A549 (cell line): ENCODE data around the gene ATP6V1G3. TPM values are rescaled to one million over a fixed set of nuclear protein-coding genes. Genes with fewer than 3 reads are reported as not detected.
A peak's percentile ranks its signal among the peaks of the same experiment; 100 is the strongest.

Experiments
- ATAC-seq, 2 experiments: fragments of 200-7000 bp in 1 of 2; fragments of >200 bp in 1 of 2; cut with Nextera tagmentation in 1 of 2; cut with Tn5 transposase in 1 of 2; 3 replicates each; pipeline versions ENCODE4 v1.8.0 to v1.9.1; 2018 to 2020; ENCODE audit warnings: mild to moderate bottlenecking in 1 of 2, moderate library complexity in 1 of 2
- CTCF ChIA-PET: fragments of 300-600 bp; sonication (Branson Sonifier 250); formaldehyde crosslinking; extraction: SDS; loops from one replicate; lab custom pipeline; 2021; ENCODE audit warnings: antibody characterized with exemption, inconsistent platforms; lab: Yijun Ruan, JAX
- POLR2A ChIA-PET: fragments of 350-600 bp; formaldehyde crosslinking; extraction: SDS; loops from one replicate; lab custom pipeline; 2021; ENCODE audit warnings: antibody characterized with exemption, inconsistent platforms; lab: Yijun Ruan, JAX
- DNase-seq, 2 experiments: peaks; one replicate each; pipeline versions ENCODE4 v3.0.0 to v3.0.0-alpha.2; 2011 to 2016; ENCODE audit warnings: low read depth in 1 of 2, low spot score in 1 of 2
- FAIRE-seq: peaks from 2 replicates; lab custom pipeline; 2011; peaks lifted over from hg19 to GRCh38; lab: Jason Lieb, UNC
- H3K27ac ChIP-seq, 2 experiments: fragments of >200 bp; sonication (Bioruptor Twin); formaldehyde crosslinking; 3 replicates each; pipeline ENCODE4 v1.5.1; 2016 to 2017
- H3K4me1 ChIP-seq: fragments of >200 bp; sonication (Bioruptor Twin); formaldehyde crosslinking; 3 replicates; pipeline ENCODE4 v1.6.1; 2016
- H3K4me2 ChIP-seq: fragments of >200 bp; sonication (Bioruptor Twin); formaldehyde crosslinking; 3 replicates; pipeline ENCODE4 v1.6.1; 2016
- H3K4me3 ChIP-seq: fragments of >200 bp; sonication (Bioruptor Twin); formaldehyde crosslinking; 3 replicates; pipeline ENCODE4 v1.5.1; 2016
- H3K9me3 ChIP-seq: fragments of >200 bp; sonication (Bioruptor Twin); formaldehyde crosslinking; 3 replicates; pipeline ENCODE4 v1.6.1; 2016
- ATOH8 ChIP-seq: fragments of 250-450 bp; sonication (Bioruptor Pico); IDR thresholded peaks from 2 replicates; pipeline ENCODE4 v1.5.0; 2020; ENCODE audit warnings: low read depth, mild to moderate bottlenecking, moderate library complexity
- CHD2 ChIP-seq: fragments of 150-350 bp; IDR thresholded peaks from 2 replicates; pipeline ENCODE4 v1.6.1; 2014; ENCODE audit warnings: low read length; ENCODE audit not compliant: partially characterized antibody
- EP300 ChIP-seq, 2 experiments: fragments of >200 bp; sonication (Bioruptor Twin); formaldehyde crosslinking; IDR thresholded peaks; 2 replicates in 1 of 2; 3 replicates in 1 of 2; pipeline ENCODE4 v1.6.1; 2016 to 2017
- FOSB ChIP-seq: fragments of 250-450 bp; sonication (Bioruptor Pico); IDR thresholded peaks from 2 replicates; pipeline ENCODE4 v1.5.0; 2020; ENCODE audit warnings: mild to moderate bottlenecking, moderate library complexity
- FOXS1 ChIP-seq: fragments of 250-450 bp; sonication (Bioruptor Pico); IDR thresholded peaks from 2 replicates; pipeline ENCODE4 v1.5.0; 2020; ENCODE audit warnings: mild to moderate bottlenecking, moderate library complexity
- HES2 ChIP-seq: fragments of >200 bp; sonication (Bioruptor Twin); formaldehyde crosslinking; IDR thresholded peaks from 2 replicates; pipeline ENCODE4 v1.6.1; 2016
- HOXA7 ChIP-seq: fragments of 250-450 bp; sonication (Bioruptor Pico); IDR thresholded peaks from 2 replicates; pipeline ENCODE4 v1.5.0; 2020; ENCODE audit warnings: mild to moderate bottlenecking, moderate library complexity
- HOXB13 ChIP-seq: fragments of 250-450 bp; sonication (Bioruptor Pico); IDR thresholded peaks from 2 replicates; pipeline ENCODE4 v1.5.0; 2020; ENCODE audit warnings: low read depth, mild to moderate bottlenecking, moderate library complexity
- JUN ChIP-seq, 2 experiments: fragments of >200 bp; sonication (Bioruptor Twin); formaldehyde crosslinking; IDR thresholded peaks; 2 replicates in 1 of 2; 3 replicates in 1 of 2; pipeline ENCODE4 v1.6.1; 2016 to 2017
- KDM1A ChIP-seq: fragments of 200-600 bp; sonication (generic); IDR thresholded peaks from 2 replicates; pipeline ENCODE4 v1.6.1; 2016; ENCODE audit warnings: low read depth, mild to moderate bottlenecking
- NPAS2 ChIP-seq: fragments of 250-450 bp; sonication (Bioruptor Pico); IDR thresholded peaks from 2 replicates; pipeline ENCODE4 v1.8.0; 2022; ENCODE audit warnings: mild to moderate bottlenecking, moderate library complexity, borderline replicate concordance
- NR3C1 ChIP-seq: fragments of >200 bp; sonication (Bioruptor Twin); formaldehyde crosslinking; IDR thresholded peaks from 3 replicates; pipeline ENCODE4 v1.6.1; 2017
- POLR2A ChIP-seq: IDR thresholded peaks from 2 replicates; pipeline ENCODE4 v1.6.1; 2012; ENCODE audit warnings: mild to moderate bottlenecking, low read length
- RAD21 ChIP-seq, 2 experiments: fragments of >200 bp in 1 of 2; sonication (Bioruptor Twin) in 1 of 2; formaldehyde crosslinking in 1 of 2; IDR thresholded peaks in 1 of 2; conservative IDR thresholded peaks in 1 of 2; 2 replicates in 1 of 2; 3 replicates in 1 of 2; pipeline ENCODE4 v1.6.1; 2012 to 2018; ENCODE audit warnings: inconsistent platforms in 1 of 2
- RCOR1 ChIP-seq: fragments of 150-350 bp; IDR thresholded peaks from 2 replicates; pipeline ENCODE4 v1.6.1; 2014; ENCODE audit warnings: antibody characterized with exemption, low read length, low read depth
- RFX5 ChIP-seq: fragments of 450-650 bp; IDR thresholded peaks from 2 replicates; pipeline ENCODE4 v1.7.1; 2014; ENCODE audit warnings: antibody characterized with exemption, mild to moderate bottlenecking, moderate library complexity
- RNF2 ChIP-seq: fragments of 200-600 bp; sonication (generic); IDR thresholded peaks from 2 replicates; pipeline ENCODE4 v1.6.1; 2016; ENCODE audit warnings: low read depth, mild to moderate bottlenecking, antibody characterized with exemption, moderate library complexity, borderline replicate concordance
- SMC3 ChIP-seq: fragments of >200 bp; sonication (Bioruptor Twin); formaldehyde crosslinking; IDR thresholded peaks from 3 replicates; pipeline ENCODE4 v1.6.1; 2018; ENCODE audit warnings: inconsistent platforms
- SREBF2 ChIP-seq: fragments of 450-650 bp; IDR thresholded peaks from 2 replicates; pipeline ENCODE4 v1.6.1; 2014; ENCODE audit warnings: mild to moderate bottlenecking, moderate library complexity
- TFCP2L1 ChIP-seq: fragments of 250-450 bp; sonication (Bioruptor Pico); IDR thresholded peaks from 2 replicates; pipeline ENCODE4 v1.5.0; 2021; ENCODE audit warnings: mild to moderate bottlenecking
- TP53 ChIP-seq: fragments of 250-450 bp; sonication (Bioruptor Pico); IDR thresholded peaks from 2 replicates; pipeline ENCODE4 v1.5.0; 2021; ENCODE audit warnings: mild to moderate bottlenecking, moderate library complexity
- ZC3H11A ChIP-seq: fragments of 450-650 bp; IDR thresholded peaks from 2 replicates; pipeline ENCODE4 v1.6.1; 2014; ENCODE audit warnings: antibody characterized with exemption, mild to moderate bottlenecking
- ZSCAN20 ChIP-seq: fragments of 250-450 bp; sonication (Bioruptor Pico); IDR thresholded peaks from 2 replicates; pipeline ENCODE4 v1.8.0; 2022; ENCODE audit warnings: mild to moderate bottlenecking, moderate library complexity
- WGBS: methylation state at CpG from one replicate; pipeline ENCODE4 v1.1.6; 2017; ENCODE audit errors: missing lambda C conversion rate; 5-methylcytosine and 5-hydroxymethylcytosine counted together
- polyA minus RNA-seq: library from RNA; depleted of rRNA, polyadenylated mRNA; stranded (reverse); fragments of >200 nt; gene quantifications from 2 replicates; pipeline ENCODE4 v1.2.3, GENCODE V29; 2011; rRNA and poly(A)+ RNA removed
- polyA plus RNA-seq, 4 experiments: library from polyadenylated mRNA; depleted of rRNA in 3 of 4; stranded (reverse); fragments of >200 nt; fragmentation: RNase III in 1 of 4; extraction: RNeasy Plus Mini Kit Qiagen cat#74134 plus additional on column Dnase treatment in 1 of 4; gene quantifications; 2 replicates in 3 of 4; 3 replicates in 1 of 4; pipeline ENCODE4 v1.2.3, GENCODE V29; 2011 to 2017
- TF ChIP-seq, protein P1 (sequence below): fragments of 150-350 bp; IDR thresholded peaks from 2 replicates; pipeline ENCODE4 v1.6.1; 2014; ENCODE audit warnings: low read depth, mild to moderate bottlenecking, low read length
- TF ChIP-seq, protein P2 (sequence below): fragments of 200-600 bp; sonication (generic); IDR thresholded peaks from 2 replicates; pipeline ENCODE4 v1.6.1; 2016; ENCODE audit warnings: antibody characterized with exemption, mild to moderate bottlenecking, moderate library complexity

Gene ATP6V1G3, protein sequence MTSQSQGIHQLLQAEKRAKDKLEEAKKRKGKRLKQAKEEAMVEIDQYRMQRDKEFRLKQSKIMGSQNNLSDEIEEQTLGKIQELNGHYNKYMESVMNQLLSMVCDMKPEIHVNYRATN
- polyA plus RNA-seq (2011; rRNA removed) = not detected in 2 replicates
- polyA plus RNA-seq (2012; cell fraction: cytosol; rRNA removed) = not detected in 2 replicates
- polyA plus RNA-seq (2012; cell fraction: nucleus; rRNA removed) = not detected in 2 replicates
- not detected in 3 replicates for polyA plus RNA-seq (2017; fragmentation: RNase III; extraction: RNeasy Plus Mini Kit Qiagen cat#74134 plus additional on column Dnase treatment)
- not detected in 2 replicates for polyA minus RNA-seq

DNA sequence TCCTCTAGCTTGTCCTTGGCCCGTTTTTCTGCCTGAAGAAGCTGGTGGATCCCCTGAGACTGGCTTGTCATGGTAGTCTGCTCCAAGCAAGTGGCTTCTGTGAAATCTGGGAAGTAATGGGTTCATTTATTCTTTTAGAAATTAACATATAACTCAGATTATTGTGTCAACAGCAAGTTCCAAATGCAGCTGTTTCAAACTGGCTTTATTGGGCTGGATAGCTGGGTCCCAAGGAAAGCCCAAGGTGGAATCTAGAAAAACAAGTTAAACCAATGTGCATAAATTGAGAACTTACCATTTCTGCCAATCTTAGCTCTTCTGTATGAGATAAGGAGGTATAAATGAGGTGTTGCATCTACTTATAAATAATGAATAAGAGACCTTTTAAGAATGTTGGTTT is at the start of gene ATP6V1G3:
Gene ATP6V1G3 (minus strand): TSS at position 101 of the 400 bp plus-strand sequence. CDS start 30 bp downstream, at position 71.
- no peak for TF ChIP-seq JUN (IDR thresholded peaks at IDR 0.05)
- no peak for TF ChIP-seq RCOR1
- TF ChIP-seq ATOH8 (CRISPR knock-in tag) = no peak
- TF ChIP-seq, protein P1, sequence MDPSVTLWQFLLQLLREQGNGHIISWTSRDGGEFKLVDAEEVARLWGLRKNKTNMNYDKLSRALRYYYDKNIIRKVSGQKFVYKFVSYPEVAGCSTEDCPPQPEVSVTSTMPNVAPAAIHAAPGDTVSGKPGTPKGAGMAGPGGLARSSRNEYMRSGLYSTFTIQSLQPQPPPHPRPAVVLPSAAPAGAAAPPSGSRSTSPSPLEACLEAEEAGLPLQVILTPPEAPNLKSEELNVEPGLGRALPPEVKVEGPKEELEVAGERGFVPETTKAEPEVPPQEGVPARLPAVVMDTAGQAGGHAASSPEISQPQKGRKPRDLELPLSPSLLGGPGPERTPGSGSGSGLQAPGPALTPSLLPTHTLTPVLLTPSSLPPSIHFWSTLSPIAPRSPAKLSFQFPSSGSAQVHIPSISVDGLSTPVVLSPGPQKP = no peak
- TF ChIP-seq TP53 (CRISPR knock-in tag) = no peak
- no peak for TF ChIP-seq EP300 (IDR thresholded peaks at IDR 0.05)
- TF ChIP-seq SMC3 = no peak
- no peak for TF ChIP-seq RAD21 (conservative IDR thresholded peaks at IDR 0.05 in 1 of 2, IDR thresholded peaks at IDR 0.05 in 1 of 2)
- no peak for TF ChIP-seq TFCP2L1 (CRISPR knock-in tag)
- no peak for TF ChIP-seq ZSCAN20
- no peak for TF ChIP-seq SREBF2
- TF ChIP-seq, protein P2, sequence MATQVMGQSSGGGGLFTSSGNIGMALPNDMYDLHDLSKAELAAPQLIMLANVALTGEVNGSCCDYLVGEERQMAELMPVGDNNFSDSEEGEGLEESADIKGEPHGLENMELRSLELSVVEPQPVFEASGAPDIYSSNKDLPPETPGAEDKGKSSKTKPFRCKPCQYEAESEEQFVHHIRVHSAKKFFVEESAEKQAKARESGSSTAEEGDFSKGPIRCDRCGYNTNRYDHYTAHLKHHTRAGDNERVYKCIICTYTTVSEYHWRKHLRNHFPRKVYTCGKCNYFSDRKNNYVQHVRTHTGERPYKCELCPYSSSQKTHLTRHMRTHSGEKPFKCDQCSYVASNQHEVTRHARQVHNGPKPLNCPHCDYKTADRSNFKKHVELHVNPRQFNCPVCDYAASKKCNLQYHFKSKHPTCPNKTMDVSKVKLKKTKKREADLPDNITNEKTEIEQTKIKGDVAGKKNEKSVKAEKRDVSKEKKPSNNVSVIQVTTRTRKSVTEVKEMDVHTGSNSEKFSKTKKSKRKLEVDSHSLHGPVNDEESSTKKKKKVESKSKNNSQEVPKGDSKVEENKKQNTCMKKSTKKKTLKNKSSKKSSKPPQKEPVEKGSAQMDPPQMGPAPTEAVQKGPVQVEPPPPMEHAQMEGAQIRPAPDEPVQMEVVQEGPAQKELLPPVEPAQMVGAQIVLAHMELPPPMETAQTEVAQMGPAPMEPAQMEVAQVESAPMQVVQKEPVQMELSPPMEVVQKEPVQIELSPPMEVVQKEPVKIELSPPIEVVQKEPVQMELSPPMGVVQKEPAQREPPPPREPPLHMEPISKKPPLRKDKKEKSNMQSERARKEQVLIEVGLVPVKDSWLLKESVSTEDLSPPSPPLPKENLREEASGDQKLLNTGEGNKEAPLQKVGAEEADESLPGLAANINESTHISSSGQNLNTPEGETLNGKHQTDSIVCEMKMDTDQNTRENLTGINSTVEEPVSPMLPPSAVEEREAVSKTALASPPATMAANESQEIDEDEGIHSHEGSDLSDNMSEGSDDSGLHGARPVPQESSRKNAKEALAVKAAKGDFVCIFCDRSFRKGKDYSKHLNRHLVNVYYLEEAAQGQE = no peak
- ChIA-PET POLR2A (no interaction called here), CTCF (interaction anchor here (1.1 kb wide), 1 partner anchor 11 kb away, joined by 3 read pairs; no protein-coding TSS in a partner anchor)
- FAIRE-seq (no peak), DNase-seq (no peak), ATAC-seq (no peak)
- H3K4me3 ChIP-seq = no peak within 1 kb of the TSS
- H3K4me1 ChIP-seq = no peaks in the 10 kb centered on the region
- H3K9me3 ChIP-seq = no peaks in the 10 kb centered on the region
- no peak within 1 kb of the TSS for H3K4me2 ChIP-seq
- WGBS = 5% methylated on average over 1 of the region's 1 CpG
- no peak within 1 kb of the TSS for H3K27ac ChIP-seq

- ChIA-PET POLR2A (no interaction called here), CTCF (no interaction called here)
- FAIRE-seq = peak; percentile 54
- TF ChIP-seq FOXS1 = no peak
- no peak for ATAC-seq
- no peak overlapping the region for H3K27ac ChIP-seq
- DNase-seq = no peak
- no peaks in the 10 kb centered on the region for H3K9me3 ChIP-seq
- H3K4me1 ChIP-seq = no peaks in the 10 kb centered on the region
- H3K4me2 ChIP-seq = no peak overlapping the region
- H3K4me3 ChIP-seq = no peak overlapping the region
These were observed 48.4 kb upstream of the ATP6V1G3 start for GRCh38 chr1:198588845-198589244.

- ChIA-PET CTCF (no interaction called here), POLR2A (no interaction called here)
- no peak for ATAC-seq
- no peak for FAIRE-seq
- Histone ChIP-seq H3K27ac (no peak overlapping the region), H3K4me1 (no peaks in the 10 kb centered on the region), H3K4me2 (no peak overlapping the region), H3K4me3 (no peak overlapping the region), H3K9me3 (no peaks in the 10 kb centered on the region)
- DNase-seq = no peak
- 91% methylated on average over 13 of the region's 26 CpGs for WGBS
- no peak for TF ChIP-seq HOXA7 (CRISPR knock-in tag)
- no peak for TF ChIP-seq FOXS1
- no peak for TF ChIP-seq ATOH8 (CRISPR knock-in tag)
- no peak for TF ChIP-seq HOXB13 (CRISPR knock-in tag)
- TF ChIP-seq HES2 = no peak
- no peak for TF ChIP-seq SREBF2
- TF ChIP-seq RNF2 = no peak
- no peak for TF ChIP-seq FOSB (CRISPR knock-in tag)
- TF ChIP-seq NPAS2 (CRISPR knock-in tag) = no peak
- no peak for TF ChIP-seq ZC3H11A
- no peak for TF ChIP-seq POLR2A
- TF ChIP-seq NR3C1 = no peak
- no peak for TF ChIP-seq RFX5
- no peak for TF ChIP-seq CHD2
- TF ChIP-seq SMC3 = no peak
- no peak for TF ChIP-seq RCOR1
- TF ChIP-seq KDM1A = no peak
These were observed 43.7 kb upstream of the ATP6V1G3 start for GRCh38 chr1:198584163-198584562.
